Heart left ventricle (tissue), 16 donors: ENCODE measurements around the gene PLB1. TPM values are rescaled to one million over a fixed set of nuclear protein-coding genes. Genes with fewer than 3 reads are reported as not detected.

Experiments used
- ATAC-seq, 4 donors: fragments of 200-7000 bp; cut with Tn5 transposase; one replicate each; pipeline ENCODE4 v1.9.1; 2020 to 2022; ENCODE audit warnings: moderate library complexity in 4 of 4, mild to moderate bottlenecking in 3 of 4, moderate number of reproducible peaks in 1 of 4
- DNase-seq, 5 donors: peaks; one replicate each; pipeline ENCODE4 v3.0.0-alpha.2; 2020
- H3K27ac ChIP-seq, 12 donors: fragments of 200-600 bp; sonication (generic) in 4 of 12; one replicate each; pipeline versions ENCODE4 v1.5.0 to v1.8.0; 2016 to 2022; ENCODE audit warnings: mild to moderate bottlenecking in 2 of 12
- H3K27me3 ChIP-seq, 9 donors: fragments of 200-600 bp; sonication (generic) in 2 of 9; one replicate each; pipeline versions ENCODE4 v1.5.1 to v1.8.0; 2016 to 2022; ENCODE audit warnings: mild to moderate bottlenecking in 3 of 9
- H3K36me3 ChIP-seq, 9 donors: fragments of 200-600 bp; sonication (generic) in 2 of 9; one replicate each; pipeline versions ENCODE4 v1.5.0 to v1.8.0; 2018 to 2022; ENCODE audit warnings: mild to moderate bottlenecking in 2 of 9
- H3K4me1 ChIP-seq, 12 donors: fragments of 200-600 bp; sonication (generic) in 4 of 12; one replicate each; pipeline versions ENCODE4 v1.5.0 to v1.8.0; 2016 to 2022; ENCODE audit warnings: mild to moderate bottlenecking in 3 of 12
- H3K4me3 ChIP-seq, 12 donors: fragments of 200-600 bp; sonication (generic) in 4 of 12; one replicate each; pipeline versions ENCODE4 v1.5.0 to v1.8.0; 2017 to 2022; ENCODE audit warnings: mild to moderate bottlenecking in 9 of 12, moderate library complexity in 4 of 12
- H3K9me3 ChIP-seq, 12 donors: fragments of 200-600 bp; sonication (generic) in 4 of 12; one replicate each; pipeline versions ENCODE4 v1.5.0 to v1.8.0; 2016 to 2022; ENCODE audit warnings: mild to moderate bottlenecking in 1 of 12
- POLR2A ChIP-seq, 2 donors: fragments of 450-650 bp; IDR thresholded peaks; one replicate each; pipeline ENCODE4 v1.6.1; 2017; ENCODE audit warnings: antibody characterized with exemption in 2 of 2, mild to moderate bottlenecking in 2 of 2, moderate library complexity in 2 of 2
- WGBS, 4 donors: extraction: QIAGEN DNeasy Blood & Tissue Kit in 2 of 4; methylation state at CpG; one replicate each; pipeline versions ENCODE4 v1.1.5 to v1.1.7; 2013 to 2018; 5-methylcytosine and 5-hydroxymethylcytosine counted together
- intact Hi-C, 10 donors: fragments of 100-400 bp; cut with DNase I; formaldehyde crosslinking; loops; one replicate each; pipeline versions ENCODE4 v1.11.1 to v1.14.2; 2022
- polyA plus RNA-seq, 2 donors: library from polyadenylated mRNA; stranded (reverse); fragments of 200-250 nt; gene quantifications; one replicate each; pipeline ENCODE4 v1.2.3, GENCODE V29; 2013
- total RNA-seq, 9 donors: library from RNA; depleted of rRNA in 2 of 9; stranded (reverse); fragments of >200 nt in 2 of 9; fragmentation: NEBNext Ultra II Directional in 3 of 9; extraction: Animal tissue kit (Norgen Biotek cat#: 25700) in 3 of 9; gene quantifications; one replicate each; pipeline versions ENCODE4 v1.1.0 to v1.2.4, GENCODE V29; 2016 to 2023
- TF ChIP-seq, protein P1 (sequence below), 12 donors: fragments of 200-600 bp; sonication (generic) in 4 of 12; IDR thresholded peaks; one replicate each; pipeline versions ENCODE4 v1.5.0 to v1.8.0; 2018 to 2022; ENCODE audit warnings: antibody characterized with exemption in 12 of 12, mild to moderate bottlenecking in 5 of 12
- donor health status: ischemic (EF 13 %, LVEDD 7.1; RV severe dilation, severe dysfunction).
- donor health status: healthy with polysubstance abuse.
- donor health status: DM: no; HTN: yes; CAD: no.
- donor health status: DM: no; HTN: no; CAD: no.
- donor health status: ischemic (EF 25% LVEDD 6.9; RV normal size, moderate dysfunction).
- donor health status: ischemic (EF 25% LVEDD 5.7; RV mildly dilated, moderate dysfunction).
- donor health status: healthy.
- donor health status: DM: yes; HTN: yes; CAD: no.
- donor health status: ischemic (EF 35%, LVEDD 5.7; RV mildly dilated, moderate dysfunction).
- donor health status: nonischemic (EF 11% LVEDD 7.7; RV severe dilation, severe dysfunction).
- donor health status: DM: yes; HTN: yes; CAD: no.
- donor health status: PGD.
- donor health status: ischemic (EF 29% LVEDD 5.4; RV normal size, mild dysfunction).
- donor health status: nonischemic (EF 23%, LVEDD 6.1; RV moderate dilation, normal function).

Gene PLB1
- total and polyA plus RNA-seq, 11 donors: 0.35 to 5.5 (median 1.3) TPM

GRCh38 chr2:28589746-28590463 lies 94.0 kb downstream of the PLB1 start:
- intact Hi-C loops: loop anchor here in 3 of 10 donors (5.0 to 10.0 kb wide), 3 partner anchors 92 to 222 kb away; partner anchors contain the start of gene SPDYA (in 1 of the 3)
- TF ChIP-seq, protein P1, sequence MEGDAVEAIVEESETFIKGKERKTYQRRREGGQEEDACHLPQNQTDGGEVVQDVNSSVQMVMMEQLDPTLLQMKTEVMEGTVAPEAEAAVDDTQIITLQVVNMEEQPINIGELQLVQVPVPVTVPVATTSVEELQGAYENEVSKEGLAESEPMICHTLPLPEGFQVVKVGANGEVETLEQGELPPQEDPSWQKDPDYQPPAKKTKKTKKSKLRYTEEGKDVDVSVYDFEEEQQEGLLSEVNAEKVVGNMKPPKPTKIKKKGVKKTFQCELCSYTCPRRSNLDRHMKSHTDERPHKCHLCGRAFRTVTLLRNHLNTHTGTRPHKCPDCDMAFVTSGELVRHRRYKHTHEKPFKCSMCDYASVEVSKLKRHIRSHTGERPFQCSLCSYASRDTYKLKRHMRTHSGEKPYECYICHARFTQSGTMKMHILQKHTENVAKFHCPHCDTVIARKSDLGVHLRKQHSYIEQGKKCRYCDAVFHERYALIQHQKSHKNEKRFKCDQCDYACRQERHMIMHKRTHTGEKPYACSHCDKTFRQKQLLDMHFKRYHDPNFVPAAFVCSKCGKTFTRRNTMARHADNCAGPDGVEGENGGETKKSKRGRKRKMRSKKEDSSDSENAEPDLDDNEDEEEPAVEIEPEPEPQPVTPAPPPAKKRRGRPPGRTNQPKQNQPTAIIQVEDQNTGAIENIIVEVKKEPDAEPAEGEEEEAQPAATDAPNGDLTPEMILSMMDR (IDR thresholded peaks at IDR 0.05): no peak
- no peak for TF ChIP-seq POLR2A (IDR thresholded peaks at IDR 0.05)
- Histone ChIP-seq H3K27me3 (no peaks in the 10 kb centered on the region), H3K27ac (no peak overlapping the region), H3K4me1 (peaks cover 0 to 35% (median 20%) of the 10 kb centered on the region in 12 donors), H3K4me3 (no peak overlapping the region), H3K9me3 (no peaks in the 10 kb centered on the region), H3K36me3 (no peaks in the 10 kb centered on the region)
- ATAC-seq: no peak
- no peak for DNase-seq
- WGBS, 4 donors: 88 to 92% (median 91%) methylated on average over 15 of the region's 15 CpGs

GRCh38 chr2:28590496-28591301 lies 94.8 kb downstream of the PLB1 start:
- Histone ChIP-seq H3K27ac (no peak overlapping the region), H3K27me3 (no peaks in the 10 kb centered on the region), H3K4me1 (peaks cover 0 to 34% (median 23%) of the 10 kb centered on the region in 12 donors), H3K9me3 (no peaks in the 10 kb centered on the region), H3K36me3 (no peaks in the 10 kb centered on the region), H3K4me3 (no peak overlapping the region)
- intact Hi-C loops: loop anchor here in 3 of 10 donors (5.0 to 10.0 kb wide), 3 partner anchors 92 to 222 kb away; partner anchors contain the start of gene SPDYA (in 1 of the 3)
- WGBS, 4 donors: 60 to 66% (median 62%) methylated on average over 13 of the region's 13 CpGs
- no peak for TF ChIP-seq POLR2A (IDR thresholded peaks at IDR 0.05)
- TF ChIP-seq, protein P1 (IDR thresholded peaks at IDR 0.05): no peak
- ATAC-seq (no peak), DNase-seq (peak in 1 of 5 donors; percentile 43)

DNA sequence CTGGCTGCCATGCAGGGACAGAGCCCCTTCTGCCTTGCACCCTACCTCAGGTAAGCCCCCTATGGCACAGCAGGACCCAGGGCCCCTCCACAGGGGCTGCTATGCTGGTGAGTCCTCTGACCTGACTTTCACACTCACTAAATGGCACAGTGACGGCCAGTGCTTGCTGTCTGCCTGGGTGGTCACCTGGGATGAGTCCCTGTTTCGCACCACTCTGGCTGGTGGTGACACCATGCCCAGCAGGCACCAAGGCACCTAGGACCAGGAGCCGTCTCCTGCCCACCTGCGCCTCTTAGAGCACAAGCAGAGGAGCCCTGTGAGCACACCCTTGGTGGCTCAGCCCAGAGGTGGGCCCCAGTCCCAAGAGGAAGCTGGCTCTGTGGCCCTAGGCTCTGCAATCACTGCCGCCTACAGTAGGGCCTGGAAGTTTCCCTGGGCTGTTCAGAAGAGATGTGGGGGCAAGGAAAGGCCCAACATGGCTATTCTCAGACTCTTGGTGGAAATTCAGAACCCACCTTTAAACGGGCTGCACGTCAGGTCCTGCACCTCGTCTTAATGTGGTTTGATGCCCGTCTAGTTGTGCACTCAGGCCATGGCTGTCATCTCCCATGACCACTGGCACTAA lies 96.0 kb downstream of the PLB1 start:
- Histone ChIP-seq H3K4me1 (peaks cover 0 to 39% (median 23%) of the 10 kb centered on the region in 12 donors), H3K27me3 (no peaks in the 10 kb centered on the region), H3K4me3 (no peak overlapping the region), H3K27ac (no peak overlapping the region), H3K36me3 (no peaks in the 10 kb centered on the region), H3K9me3 (no peaks in the 10 kb centered on the region)
- WGBS, 4 donors: 81 to 96% (median 92%) methylated on average over 8 to 9 of the region's 9 CpGs
- no peak for TF ChIP-seq POLR2A (IDR thresholded peaks at IDR 0.05)
- TF ChIP-seq, protein P1 (IDR thresholded peaks at IDR 0.05): no peak
- intact Hi-C loops: loop anchor here in 3 of 10 donors (5.0 to 10.0 kb wide), 3 partner anchors 90 to 220 kb away; partner anchors contain the start of gene SPDYA (in 1 of the 3)
- ATAC-seq: no peak
- no peak for DNase-seq
